NCI-H748 (cell line): ENCODE data around the gene UBR1.

Experiments
- DNase-seq: peaks from one replicate; lab custom pipeline; 2025; ENCODE audit not compliant: unreplicated experiment; lab: John Stamatoyannopoulos, UW

Gene UBR1

DNA sequence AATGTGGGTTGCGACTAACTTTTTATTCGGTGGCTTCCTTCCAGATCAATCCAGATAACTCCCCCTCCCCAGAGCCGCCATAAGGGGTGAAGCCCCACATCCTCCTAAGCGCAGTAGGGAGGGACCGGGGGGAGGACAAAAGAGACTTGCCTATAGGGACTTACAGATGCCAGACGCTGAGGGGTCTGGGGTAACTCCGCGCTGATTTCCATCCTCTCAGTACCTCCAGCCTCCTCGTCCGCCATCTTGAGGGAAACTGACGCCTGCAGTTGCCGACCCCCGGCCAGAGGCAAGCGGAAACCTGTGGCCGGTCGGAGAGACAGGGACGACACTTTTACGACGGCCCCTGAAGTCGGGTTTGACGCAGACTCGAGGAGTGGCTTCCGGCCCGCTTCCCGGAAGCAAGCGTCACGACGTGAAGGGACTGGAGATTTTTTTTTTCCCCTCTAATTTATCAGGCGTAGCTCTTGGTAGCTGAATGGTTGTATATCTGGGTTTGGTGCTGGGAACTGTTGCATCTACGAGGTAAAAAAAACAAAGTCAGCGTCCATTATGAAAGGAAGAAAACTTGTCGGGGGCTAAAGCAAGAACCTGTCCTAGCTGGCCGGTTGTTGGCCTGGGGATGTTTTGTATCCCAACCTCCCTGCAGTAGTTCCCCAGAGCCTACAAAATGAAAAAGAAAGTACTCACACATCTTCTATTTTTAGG lies at the start of gene UBR1:
Gene UBR1 (minus strand): TSS at position 261 of the 708 bp plus-strand sequence. CDS start 16 bp downstream, at position 245.
- peak; percentile 90 for DNase-seq

DNA sequence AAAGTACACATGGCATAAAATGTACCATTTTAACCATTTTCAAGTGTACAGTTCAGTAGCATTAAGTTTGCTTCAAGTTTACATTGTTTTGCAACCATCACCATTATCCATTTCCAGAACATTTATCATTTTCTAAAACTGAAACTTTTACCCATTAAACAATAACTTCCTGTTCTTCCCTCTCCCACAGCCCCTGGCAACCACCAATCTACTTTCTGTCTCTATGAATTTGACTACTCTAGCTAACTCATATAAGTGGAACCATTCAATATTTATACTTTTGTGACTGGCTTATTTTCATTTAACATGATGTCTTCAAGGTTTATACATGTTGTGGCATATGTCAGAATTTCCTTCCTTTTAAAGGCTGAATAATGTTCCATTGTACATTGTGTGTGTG lies 47.4 kb upstream of the UBR1 start:
- no peak for DNase-seq

DNA sequence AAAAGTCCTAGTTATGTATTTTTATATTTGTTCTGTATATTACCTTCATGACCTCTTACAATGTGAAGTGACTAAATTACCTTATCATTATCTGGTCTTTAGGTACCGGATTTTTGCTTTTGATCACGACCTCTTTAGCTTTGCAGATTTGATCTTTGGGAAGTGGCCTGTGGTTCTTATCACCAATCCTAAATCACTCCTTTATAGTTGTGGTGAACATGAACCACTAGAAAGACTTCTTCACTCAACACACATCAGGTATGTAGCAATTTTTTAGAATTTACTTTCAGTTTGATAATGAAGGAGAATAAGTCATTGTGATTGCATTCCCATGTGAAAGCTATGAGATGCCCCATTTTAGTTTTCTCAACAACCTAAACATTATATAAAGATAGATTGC lies 45.9 kb upstream of the UBR1 start:
- no peak for DNase-seq

DNA sequence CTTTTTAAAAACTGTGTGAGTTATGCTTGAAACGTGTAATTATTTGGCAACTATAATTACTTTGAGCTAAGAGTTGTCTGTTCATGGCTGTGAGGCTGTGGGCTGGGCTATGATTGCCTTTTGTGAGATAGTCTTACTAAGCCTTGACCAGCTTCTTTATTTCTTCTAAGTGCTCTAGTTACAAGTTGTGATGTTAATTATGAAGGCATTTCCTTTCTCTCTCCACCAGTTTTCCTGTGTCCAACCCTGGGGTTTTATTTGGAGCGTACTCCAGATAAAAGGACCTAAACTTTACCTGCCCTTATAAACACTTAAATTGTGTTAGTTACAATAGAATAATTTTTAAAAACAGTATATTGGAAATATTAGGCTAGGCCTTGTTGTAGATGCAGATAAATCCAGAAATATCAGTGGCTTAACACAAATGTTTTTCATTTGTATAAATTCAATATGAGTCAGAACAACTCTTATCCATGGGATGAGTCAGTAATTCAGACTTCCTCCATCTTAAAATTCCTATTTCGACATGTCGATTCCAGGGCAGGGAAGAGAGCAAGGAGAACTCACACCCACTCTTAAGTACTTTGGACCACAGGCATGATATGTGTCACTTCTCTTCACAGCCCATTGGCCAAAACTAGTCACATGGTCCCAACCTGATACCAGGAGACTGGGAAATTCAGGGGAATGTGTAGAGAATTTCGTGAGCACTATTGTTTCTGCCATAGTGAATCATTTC lies 44.5 kb upstream of the UBR1 start:
- no peak for DNase-seq

DNA sequence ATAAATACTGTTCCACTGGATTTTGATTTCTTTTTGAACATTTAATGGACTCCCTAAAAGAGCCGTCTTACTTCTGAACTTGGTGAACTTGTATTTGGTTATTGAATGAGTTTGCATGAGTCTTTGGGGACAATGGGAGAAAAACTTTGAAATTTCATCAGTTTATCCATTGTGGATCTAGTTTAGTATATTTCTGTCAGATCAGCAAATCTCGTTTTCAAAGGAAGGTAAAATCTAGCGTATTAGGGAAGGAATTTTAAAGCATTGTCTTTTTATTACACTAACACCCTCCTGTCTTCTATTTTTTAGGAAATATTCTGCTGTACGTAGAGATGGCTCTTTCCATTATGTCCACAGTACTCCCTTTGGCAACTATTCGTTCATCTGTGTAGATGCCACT lies 40.3 kb upstream of the UBR1 start:
- no peak for DNase-seq

DNA sequence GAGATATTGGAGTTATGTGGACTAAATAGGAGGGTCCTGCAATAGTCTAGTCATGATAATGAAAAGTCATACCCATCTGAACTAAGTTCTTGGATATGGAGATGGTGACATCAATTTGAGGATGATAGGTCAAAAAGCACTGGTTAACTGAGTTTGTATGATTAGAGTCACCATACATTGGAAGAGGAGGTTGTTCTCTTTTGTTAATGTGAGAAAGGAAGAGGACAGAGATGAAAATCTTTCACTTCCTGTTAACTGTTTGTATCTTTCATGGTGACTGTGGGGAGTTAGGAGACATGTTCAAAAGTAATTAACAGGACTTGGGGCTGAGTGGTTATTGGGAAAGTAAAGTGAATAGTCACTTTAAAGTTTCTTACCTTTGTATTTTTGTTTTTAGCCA lies 38.7 kb upstream of the UBR1 start:
- DNase-seq, result no peak

DNA sequence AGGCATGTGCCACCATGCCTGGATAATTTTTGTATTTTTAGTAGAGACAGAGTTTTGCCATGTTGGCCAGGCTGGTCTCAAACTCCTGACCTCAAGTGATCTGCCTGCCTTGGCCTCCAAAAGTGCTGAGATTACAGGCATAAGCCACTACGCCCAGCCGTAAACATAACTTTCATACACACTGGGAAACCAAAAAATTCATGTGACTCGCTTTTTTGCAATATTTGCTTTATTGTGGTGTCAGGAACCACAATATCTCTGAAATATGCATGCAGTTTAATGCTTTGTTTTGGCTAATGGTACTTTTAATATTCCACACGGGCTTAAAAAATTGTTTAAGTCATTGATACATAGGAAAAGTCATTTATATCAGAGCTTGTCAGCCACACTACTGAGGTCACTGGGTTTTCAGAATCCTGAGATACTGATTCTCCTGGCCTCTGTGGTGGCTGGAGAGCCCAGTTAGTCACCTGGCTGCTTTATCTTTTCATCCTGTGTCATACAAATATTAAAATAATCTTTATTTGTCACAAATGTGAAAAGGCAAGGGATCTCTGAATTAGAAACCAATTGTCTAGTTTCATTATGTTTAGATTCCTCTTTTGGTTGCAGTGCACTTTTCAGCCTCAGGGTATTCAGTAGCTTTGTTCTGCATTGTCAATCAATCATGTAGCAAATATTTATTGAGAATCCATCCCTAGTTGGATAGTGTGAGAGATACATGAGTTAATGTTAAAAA lies 37.5 kb upstream of the UBR1 start:
- no peak for DNase-seq

DNA sequence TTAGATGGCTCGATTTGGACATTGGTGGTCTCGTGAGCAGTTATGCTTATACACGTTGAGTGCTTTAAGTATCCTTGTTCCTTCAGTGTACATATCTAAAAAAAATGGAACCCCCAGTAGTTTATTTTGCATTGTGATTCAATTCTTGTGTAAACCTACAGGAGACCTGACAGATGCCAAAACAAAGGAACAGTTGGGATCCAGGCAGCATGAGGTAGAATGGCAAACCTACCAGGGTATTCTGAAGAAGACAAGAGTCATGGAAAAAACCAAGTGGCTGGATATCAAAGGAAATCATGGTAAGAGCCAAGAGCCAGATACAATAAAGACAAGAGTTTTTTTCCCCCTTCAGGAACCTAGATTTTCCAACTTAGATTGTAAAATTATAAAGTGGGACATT lies 29.5 kb upstream of the UBR1 start:
- peak; percentile 40 for DNase-seq

DNA sequence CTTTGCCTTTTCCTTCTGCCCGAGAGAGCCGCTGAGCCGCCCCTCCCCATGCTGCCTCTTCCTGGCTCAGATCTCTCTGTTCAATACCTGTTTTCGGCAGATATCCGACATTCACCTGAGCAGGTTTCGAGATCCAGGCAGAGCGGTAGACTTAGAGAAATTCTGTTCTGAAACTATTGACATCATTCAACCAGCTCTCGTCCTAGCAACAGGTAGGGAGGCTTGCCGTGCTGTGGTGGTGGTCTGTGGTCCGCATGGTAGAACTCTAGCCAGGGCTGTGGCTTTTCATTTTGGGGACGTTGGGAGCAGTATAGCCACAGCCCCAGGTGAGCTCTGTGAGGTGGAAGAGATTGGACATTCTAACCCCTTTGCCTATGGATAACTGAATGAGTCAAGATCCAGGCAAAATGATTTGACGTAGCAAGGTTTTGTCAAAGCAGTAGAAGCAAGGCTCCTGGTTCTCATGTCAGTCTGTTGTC lies 28.4 kb upstream of the UBR1 start:
- DNase-seq, result peak; percentile 51

DNA sequence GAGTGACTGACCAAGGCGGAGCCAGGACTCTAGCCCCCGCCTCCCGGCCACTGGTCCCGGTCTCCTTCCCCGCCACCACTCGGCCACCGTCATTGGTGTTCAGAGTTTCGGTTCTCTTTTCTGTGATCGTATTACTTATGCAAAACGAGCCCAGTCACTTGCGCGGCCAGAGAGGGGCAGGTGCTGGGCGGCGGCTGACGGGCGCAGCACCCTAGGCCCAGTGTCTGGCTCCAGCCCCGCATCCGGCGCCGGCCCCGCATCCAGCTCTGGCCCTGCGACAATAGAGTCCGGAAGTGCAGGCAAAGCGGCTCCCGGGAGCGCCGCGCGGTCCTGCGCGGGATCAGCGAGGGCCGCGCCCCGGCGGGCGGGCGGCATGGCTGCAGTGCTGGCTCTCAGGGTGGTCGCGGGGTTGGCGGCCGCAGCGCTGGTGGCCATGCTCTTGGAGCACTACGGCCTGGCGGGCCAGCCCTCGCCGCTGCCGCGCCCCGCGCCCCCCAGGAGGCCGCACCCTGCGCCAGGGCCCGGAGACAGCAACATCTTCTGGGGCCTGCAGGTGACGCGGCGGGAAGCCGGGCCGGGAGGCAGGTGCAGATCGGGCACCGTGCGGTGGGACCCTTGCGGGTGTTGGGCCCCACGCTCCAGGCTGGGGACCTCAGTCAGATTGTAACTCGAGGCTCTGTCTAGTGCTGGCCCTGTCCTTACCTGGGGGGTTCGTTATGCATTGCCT lies 27.8 kb upstream of the UBR1 start, which contains the start of gene TMEM62:
Gene TMEM62 (plus strand): TSS at position 157 of the 727 bp plus-strand sequence. CDS start 217 bp downstream, at position 374.
- DNase-seq, result peak; percentile 75

DNA sequence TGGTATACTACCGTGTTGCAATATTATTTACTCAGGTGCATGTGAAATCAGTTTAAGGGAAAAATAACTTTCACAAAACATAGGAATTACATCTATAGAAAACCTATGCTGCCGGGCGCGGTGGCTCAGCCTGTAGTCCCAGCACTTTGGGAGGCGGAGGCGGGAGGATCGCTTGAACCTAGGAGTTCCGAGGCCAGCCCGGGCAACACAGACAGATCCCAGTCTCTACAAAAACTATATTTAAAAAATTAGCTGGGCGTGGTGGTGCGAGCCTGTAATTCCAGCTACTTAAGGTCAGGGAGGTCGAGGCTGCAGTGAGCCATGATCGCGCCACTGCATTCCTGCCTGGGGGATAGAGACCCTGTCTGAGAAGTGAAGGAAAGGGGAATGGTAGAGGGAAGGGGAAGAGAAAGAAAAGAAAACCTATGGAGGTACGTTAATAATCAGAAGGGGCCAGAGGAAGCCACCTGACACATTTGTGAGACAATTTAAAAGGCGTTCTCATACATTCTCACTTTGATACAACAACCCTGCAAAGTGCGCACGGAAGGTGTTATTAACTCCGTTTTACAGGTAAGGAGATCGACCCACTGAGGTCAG lies 27.1 kb upstream of the UBR1 start:
- DNase-seq, result peak; percentile 31

DNA sequence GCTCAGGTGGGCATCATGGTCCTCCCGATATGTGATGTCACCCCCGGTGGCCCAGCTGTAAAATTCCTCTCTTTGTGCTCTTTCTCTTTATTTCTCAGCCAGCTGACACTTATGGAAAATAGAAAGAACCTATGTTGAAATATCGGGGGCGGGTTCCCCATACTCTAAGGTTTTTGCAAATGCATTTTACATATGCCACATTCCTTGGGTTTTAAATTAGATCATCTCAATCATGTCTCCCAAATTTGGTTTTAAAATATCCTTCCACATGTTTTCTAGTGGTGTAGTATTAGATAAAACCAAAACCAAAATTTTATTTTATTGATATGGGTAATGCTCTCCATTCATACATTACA lies 23.1 kb upstream of the UBR1 start:
- DNase-seq, result no peak

DNA sequence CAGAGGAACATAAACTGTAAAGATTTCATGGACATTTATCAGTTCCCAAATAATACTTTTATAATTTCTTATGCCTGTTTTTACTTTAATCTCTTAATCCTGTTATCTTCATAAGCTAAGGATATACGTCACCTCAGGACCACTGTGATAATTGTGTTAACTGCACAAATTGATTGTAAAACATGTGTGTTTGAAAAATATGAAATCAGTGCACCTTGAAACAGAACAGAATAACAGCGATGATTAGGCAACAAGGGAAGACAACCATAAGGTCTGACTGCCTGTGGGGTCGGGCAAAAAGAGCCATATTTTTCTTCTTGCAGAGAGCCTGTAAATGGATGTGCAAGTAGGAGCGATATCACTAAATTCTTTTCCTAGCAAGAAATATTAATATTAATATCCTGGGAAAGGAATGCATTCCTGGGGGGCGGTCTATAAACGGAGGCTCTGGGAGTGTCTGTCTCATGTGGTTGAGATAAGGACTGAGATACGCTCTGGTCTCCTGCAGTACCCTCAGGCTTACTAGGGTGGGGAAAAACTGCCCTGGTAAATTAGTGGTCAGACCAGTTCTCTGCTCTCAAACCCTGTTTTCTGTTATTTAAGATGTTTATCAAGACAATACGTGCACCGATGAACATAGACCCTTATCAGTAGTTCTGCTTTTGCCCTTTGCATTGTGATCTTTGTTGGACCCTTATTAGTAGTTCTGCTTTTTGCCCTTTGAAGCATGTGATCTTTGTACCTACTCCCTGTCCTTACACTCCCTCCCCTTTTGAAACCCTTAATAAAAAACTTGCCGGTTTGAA lies 22.5 kb upstream of the UBR1 start:
- DNase-seq, result peak; percentile 0

DNA sequence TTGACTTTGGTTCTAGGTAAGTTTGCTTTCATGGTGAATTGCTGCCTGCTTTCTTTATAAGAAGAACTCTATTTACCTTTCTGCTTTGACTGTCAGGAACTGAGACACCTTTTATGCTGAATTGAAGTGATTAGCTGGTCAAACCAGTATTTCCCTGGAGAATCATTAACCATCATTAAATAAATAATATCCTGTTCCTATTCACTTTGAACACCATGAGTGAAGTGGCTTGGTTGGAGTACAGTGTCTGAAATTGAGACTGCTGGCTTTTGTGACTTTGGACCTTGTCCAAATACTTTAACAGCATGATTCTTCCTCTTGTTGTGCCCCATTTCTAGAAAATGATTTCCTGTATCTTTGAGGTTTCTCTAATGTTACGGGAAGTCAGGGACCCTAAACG lies 21.9 kb upstream of the UBR1 start:
- DNase-seq, result peak; percentile 93

DNA sequence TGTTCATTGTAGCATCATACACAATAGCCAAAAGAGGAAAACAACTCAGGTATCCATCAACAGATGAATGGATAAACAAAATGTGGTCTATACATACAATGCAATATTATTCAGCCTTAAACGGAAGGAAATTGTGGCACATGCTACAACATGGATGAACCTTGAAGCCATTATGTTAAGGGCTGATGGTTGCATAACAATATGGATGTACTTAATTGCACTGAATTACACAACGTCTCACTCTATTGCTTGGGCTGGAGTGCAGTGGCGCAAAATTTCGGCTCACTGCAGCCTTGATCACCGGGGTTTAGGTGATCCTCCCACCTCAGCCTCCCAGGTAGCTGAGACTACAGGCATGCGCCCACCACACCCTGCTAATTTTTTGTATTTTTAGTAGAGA lies 20.5 kb upstream of the UBR1 start:
- no peak for DNase-seq

DNA sequence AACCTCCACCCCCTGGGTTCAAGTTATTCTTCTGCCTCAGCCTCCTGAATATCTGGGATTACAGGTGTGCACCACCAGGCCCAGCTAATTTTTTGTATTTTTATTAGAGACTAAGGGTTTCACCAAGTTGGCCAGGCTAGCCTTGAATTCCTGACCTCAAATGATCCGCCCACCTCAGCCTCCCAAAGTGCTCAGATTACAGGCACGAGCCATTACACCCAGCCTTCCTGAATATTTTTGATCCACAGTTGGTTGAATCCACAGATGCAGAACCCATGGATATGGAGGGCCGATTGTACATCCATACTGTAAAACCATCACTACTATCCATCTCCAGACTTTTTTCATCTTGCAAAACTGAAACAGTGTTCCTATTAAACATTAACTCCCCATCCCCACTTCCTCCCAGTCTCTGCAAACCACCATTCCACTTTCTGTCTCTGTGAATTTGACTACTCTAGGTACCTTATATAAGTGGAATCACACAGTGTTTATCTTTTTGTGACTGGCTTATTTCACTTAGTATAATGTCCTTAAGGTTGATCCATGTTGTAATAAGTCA lies 19.3 kb upstream of the UBR1 start:
- DNase-seq, result no peak

DNA sequence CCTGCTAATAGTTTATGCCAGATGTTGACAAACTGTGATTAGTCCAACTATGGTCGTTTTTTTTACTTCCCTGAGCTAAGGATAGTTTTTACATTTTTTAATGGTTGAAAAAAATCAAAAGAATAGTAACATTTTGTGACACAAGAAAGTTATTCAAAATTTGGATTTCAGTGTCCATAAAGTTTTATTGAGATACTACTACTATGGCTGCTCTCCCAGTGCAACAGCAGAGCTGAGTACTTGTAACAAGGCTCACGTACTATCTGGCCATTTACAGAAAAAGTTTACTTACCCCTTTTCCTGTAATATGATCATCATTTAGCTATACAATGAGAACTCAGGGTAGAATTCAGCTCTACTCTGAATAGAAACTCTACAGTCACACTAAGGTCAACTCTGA lies 16.0 kb upstream of the UBR1 start:
- no peak for DNase-seq

DNA sequence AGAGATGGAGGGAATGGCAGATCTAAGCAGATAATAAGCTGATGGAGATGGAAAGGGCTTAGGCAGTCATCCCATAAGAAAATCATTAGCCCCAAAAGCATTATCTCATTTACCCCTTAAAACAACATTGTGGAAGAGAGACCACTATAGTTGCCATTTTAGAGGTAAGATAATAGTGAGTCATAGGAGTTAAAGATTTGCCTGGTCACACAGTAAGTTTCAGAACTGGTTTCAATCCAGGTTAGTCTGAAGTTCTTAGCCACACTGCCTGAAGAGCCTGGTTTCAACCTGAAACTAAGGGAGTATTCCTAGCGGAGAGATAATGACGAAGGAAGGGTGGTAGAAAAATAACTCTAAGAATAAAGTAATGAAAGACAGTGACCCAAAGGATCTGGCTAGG lies 13.0 kb upstream of the UBR1 start:
- no peak for DNase-seq

DNA sequence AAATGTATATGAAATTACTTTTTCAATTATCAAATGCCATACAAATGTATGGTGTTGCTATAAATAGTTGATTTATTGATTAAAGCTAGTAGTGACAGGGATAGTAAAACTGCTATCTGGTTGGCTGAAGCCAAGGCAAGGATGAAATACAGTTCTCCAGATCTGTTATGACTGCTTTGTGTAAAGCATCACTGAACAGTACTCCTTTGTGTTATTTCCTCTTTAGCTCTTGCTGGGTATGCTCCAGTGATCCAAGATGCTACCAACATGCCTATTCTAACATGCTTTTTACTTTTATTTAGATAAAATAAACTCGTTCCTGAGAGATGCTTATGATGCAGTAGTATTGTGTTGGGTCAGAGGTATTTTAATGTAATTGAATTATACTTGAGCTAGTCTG lies 12.4 kb upstream of the UBR1 start:
- no peak for DNase-seq

DNA sequence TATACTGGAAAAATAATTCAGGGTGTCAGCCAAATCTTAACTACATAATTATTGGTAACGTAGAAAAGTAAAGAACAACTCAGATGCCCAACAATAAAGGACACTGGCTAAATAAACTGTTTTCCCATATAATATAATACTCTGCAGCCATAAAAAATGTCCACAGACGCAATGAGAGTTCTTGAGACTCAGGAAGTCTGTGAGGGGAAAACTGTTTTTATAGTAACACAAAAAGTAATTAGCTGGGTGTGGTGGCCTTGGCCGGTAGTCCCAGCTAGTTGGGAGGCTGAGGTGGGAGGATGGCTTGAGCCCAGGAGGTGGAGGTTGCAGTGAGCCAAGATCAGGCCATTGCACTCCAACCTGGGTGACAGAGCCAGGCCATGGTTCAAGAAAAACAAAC lies 5.5 kb upstream of the UBR1 start:
- DNase-seq, result peak; percentile 7
